Middle frontal gyrus (tissue), 1 donor: ENCODE results near the gene TMC8.
"Not testable (repeated sequence)": the region's sequence is repeated elsewhere in the genome, so short reads cannot be mapped to it uniquely, and the experiment has no call there.

Source experiments
- DNase-seq: peaks from one replicate; pipeline ENCODE4 v3.0.0-alpha.2; 2015; ENCODE audit warnings: low spot score; ENCODE audit errors: extremely low spot score

The TMC8 gene

DNA sequence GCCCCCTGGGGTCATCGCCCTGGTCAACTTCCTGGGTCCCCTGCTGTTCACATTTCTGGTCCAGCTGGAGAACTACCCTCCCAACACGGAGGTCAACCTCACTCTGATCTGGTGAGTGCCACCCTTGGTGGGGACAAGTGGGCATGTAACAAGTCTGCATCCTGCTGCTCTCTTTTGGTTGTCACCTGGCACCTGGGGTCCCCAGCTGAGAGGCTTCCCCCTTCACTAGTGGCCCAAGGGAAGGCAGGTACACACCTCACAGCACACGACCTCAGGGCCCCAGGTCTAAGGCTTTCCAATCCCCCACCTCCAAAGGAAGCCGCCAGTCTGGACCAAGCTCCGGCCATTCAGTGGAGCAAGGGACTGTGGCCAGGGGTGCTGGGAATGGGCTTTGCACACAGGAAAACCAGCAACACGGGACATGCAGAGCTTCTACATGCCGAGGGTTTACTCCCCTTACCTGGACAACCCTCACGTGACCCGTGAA is 4.4 kb downstream of the TMC8 start:
- DNase-seq: no peak

- DNase-seq: no peak
Observed at GRCh38 chr17:78135858-78136500, 5.4 kb downstream of the TMC8 start.

- DNase-seq: no peak
Observed at GRCh38 chr17:78137392-78138203, 7.0 kb downstream of the TMC8 start.

DNA sequence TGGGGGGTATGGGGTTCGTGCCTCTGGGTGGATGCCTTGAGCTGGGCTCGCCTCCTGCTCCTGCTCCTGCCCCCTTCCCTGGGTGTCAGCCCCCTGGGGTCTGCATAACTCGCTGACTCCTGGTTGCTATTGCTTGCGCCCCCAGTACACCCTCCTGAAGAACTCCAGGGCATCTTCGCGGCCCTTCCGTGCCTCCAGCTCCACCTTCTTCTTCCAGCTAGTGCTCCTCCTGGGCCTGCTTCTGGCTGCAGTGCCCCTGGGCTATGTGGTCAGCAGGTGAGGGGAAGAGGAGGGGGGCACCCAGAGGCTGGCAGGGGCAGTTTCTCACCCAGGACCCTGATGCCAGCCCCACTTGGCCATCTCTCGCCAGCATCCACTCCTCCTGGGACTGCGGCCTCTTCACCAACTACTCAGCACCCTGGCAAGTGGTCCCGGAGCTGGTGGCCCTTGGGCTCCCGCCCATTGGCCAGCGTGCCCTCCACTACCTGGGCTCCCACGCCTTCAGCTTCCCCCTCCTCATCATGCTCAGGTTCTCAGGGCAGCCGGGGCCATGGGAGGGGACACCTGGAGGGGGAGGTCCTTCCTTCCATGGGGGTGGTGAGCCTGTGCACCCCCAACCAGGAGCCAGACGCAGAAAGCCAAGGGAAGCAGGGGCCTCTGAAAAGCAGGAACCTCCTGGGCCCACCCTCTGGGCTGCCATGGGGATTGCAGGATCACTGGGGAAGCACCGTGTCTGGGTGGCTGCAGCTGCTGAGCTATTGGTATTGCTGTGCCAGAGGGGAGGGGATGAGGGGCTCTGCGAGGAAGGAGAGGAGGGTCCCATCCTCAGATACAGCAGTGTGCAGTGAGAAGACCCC is 7.9 kb downstream of the TMC8 start:
- no peak for DNase-seq

- not testable (repeated sequence) for DNase-seq
Observed at GRCh38 chr17:78139861-78140168, 9.2 kb downstream of the TMC8 start.

- no peak for DNase-seq
Observed at GRCh38 chr17:78140169-78141051, 9.8 kb downstream of the TMC8 start.

- no peak for DNase-seq
Observed at GRCh38 chr17:78141437-78142118, 11.0 kb downstream of the TMC8 start.

DNA sequence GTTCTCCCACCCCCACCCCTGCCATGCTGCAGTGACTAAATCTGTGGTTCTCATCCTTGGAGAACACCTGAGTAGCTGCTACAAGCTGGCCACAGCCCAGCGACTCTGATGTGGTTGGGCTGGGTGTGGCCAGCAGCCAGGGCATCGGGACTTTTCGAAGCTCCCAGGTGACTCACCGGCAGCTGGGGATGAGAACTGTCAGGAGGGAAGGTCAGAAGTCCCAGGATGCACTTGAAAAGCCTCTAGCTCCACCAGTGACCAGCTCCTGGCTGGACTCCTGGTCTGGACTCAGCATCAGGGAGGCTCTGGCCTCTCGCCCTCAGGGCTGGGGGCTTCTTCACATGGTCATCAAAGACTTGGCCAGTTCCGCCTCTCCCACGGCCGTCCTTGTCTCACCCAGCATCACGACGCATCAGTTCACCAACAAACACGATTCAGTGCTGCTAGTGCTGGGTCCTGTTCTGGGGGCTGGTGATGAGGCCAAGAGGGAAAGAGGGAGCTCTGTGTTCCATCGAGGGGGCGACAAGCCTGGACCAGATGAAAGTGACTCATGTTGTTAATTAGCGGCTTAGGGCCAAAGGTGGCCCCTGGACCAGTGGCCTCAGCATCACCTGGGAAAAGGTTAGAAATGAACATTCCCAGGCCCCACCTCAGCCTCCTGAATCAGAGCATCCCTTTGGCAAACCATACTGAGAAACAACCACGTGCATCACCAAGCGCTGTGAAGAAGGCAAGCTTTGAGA is 11.7 kb downstream of the TMC8 start:
- DNase-seq: no peak

- no peak for DNase-seq
Observed at GRCh38 chr17:78143214-78144146, 12.9 kb downstream of the TMC8 start.

DNA sequence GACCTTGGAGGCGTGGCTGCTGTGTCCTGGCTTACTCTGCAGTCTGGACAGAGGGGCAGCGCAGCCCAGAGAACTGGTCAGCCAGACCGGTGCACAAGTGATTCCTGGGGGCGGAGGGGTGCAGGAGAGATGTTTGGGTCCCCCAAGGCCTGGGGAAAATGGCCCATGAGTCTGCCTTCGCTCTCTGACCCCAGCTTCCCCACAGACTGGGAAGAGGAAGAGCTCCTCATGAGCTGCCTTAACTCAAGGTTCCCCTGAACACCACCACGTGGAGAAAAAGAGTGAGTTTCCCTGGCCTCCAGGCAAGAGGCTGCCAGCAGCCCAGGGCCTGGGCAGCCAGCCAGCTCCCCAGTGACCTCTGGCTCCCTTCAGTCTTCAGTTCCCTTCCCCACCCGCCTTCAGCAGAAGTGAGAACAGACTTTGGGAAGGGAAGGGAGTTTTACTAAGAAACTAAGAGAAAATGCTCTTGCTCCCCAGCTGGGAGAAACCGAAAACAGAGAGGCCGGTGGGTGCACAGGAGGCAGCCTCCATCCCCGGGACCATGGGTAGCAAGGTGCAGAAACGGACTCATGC is 13.7 kb downstream of the TMC8 start:
- DNase-seq: peak; percentile 51

DNA sequence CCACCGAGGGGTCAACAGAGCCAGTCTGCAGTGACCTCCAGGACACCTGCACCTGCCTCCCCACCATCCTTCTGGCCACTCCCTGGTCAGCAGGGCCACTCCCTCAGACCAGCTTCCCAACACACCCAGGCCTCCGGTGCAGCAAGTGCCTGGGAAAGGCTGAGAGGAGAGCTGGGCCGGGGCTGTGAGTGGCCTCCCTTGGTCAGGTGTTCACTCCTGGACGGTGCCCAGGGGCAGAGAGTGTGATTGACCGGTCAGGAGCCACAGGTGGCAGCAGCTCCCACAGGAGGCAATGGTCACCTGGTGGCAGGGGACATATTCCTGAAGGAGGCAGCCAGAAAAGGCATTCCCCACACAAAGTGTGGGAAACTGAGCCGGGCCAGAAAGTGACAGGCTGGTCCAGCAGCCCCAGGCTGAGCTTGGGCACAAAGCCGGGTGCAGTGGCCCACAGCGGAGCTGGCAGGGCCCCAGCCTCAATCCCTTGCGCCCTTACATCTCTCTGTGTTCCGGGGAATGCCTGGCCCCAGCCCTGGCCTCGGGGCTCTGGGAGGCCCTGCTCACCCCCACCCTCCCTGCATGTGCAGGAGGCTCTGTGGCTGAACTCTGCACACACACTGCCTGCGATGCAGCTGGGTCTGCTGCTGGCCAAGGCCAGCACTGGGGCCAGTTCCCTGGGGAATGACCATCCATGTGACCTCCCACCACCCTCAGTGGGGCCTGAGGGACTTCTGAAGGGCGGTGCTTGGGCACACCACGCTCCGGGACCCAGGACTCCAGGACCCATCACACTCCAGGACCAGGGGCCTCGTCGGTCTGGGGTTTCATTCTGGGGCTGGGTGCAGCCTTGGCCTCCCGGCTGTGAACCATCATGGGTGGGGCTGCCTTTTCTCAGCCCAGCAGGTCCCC is 14.4 kb downstream of the TMC8 start:
- no peak for DNase-seq

DNA sequence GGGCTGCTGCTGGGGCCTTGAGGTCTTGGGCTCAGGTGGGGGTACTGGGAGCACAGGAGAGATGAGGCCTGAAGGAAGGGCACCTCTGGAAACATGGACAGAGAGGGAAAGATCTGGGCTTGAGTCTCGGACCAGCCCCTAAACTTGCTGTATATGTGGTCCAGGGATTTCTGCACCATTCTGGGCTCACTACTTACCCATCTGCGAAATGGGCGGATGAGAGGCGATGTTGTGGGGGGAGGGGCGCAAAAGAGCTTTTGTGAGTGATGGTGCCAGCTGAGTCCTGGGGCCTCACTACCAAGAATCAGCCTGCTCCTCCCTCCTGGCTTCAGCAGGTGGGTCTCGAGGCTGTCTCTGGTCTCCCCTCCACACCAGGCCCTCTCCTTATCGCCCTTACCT is 15.9 kb downstream of the TMC8 start:
- no peak for DNase-seq

DNA sequence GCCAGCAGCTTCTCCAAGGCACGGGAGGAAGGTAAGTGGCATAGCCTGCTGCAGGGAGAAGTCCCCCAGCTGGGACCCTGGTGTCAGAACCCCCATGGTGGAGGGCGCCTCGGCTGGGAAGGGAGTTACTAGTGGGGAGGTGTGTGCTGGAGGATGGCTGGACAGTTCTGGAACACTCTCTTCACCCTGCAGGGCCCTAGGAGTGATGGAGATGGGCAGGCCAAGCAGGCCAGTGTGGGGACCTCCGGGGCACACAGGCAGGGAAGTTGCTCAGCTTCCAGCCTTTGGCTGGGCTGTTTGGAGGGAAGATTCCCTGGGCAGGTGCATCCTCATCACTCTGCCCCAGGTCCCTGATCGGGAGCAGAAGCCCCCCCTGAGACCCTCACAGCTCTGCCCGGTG is 16.3 kb downstream of the TMC8 start:
- DNase-seq: no peak

- DNase-seq: no peak
Observed at GRCh38 chr17:78147315-78147998, 16.9 kb downstream of the TMC8 start.

- DNase-seq: no peak
Observed at GRCh38 chr17:78148286-78149016, 17.9 kb downstream of the TMC8 start.

DNA sequence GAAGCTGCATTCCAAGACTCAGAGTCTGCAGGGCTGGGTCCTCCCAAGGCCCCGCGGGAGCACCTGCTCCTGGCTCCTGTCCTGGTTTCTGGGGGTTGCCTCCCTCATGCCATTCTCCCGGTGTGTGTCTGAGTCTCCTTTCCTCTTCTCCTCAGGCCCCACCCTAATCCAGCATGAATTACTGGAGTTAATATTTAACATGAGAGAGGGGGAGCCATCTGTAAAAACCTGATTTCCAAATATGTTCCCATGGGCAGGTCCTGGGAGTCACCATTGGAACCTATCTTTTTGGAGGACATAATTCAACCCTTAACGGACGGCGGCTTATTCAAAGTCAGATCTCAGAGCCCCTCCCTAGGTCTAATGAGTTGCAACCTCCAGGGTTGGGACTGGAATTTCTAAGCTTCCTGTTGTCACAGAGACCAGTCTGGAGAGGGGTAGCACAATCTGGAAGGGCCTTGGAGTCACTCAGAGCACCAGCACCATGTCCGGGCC is 21.0 kb downstream of the TMC8 start:
- DNase-seq: no peak
